ENCODE data around the gene SCAMP2. TPM values are rescaled to one million over a fixed set of nuclear protein-coding genes. Genes with fewer than 3 reads are reported as not detected.

The SCAMP2 gene
- total RNA-seq, 4 donors from 2014 or later: 59.3 to 129 (median 104) TPM

DNA sequence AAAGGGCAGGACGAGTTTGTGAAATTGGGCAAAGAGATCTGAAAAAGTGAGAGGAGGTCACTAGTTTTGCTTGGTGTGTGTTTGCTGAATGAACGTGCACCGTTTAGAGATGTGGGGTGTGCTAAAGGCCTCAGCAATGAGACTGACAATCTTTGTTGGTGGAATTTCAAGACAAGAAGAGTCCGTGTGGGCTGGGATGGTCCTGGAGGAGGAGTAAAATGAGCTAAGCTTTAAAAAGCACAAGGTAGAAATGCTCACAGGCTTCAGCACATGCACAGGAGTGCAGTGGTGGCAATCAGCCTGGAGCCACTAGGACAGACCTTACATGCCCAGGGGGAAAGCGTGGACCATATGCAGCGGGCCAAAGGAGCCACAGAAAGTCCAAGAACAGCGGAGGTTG is 48.2 kb downstream of the SCAMP2 start:
- Histone ChIP-seq H3K36me3 (no peaks in the 10 kb centered on the region), H3K4me1 (peaks cover 0 to 13% of the 10 kb centered on the region in 2 donors), H3K27me3 (no peaks in the 10 kb centered on the region), H3K9me3 (no peaks in the 10 kb centered on the region), H3K4me3 (replicated peaks in 1 of 3) (no peak overlapping the region), H3K27ac (no peak overlapping the region)
- WGBS, 2 donors: 82 to 85% methylated on average over 7 of the region's 7 CpGs
- intact Hi-C loops (cut with DNase I): no loop called here
- TF ChIP-seq POLR2A (IDR thresholded peaks at IDR 0.05): no peak
- TF ChIP-seq, protein P1, sequence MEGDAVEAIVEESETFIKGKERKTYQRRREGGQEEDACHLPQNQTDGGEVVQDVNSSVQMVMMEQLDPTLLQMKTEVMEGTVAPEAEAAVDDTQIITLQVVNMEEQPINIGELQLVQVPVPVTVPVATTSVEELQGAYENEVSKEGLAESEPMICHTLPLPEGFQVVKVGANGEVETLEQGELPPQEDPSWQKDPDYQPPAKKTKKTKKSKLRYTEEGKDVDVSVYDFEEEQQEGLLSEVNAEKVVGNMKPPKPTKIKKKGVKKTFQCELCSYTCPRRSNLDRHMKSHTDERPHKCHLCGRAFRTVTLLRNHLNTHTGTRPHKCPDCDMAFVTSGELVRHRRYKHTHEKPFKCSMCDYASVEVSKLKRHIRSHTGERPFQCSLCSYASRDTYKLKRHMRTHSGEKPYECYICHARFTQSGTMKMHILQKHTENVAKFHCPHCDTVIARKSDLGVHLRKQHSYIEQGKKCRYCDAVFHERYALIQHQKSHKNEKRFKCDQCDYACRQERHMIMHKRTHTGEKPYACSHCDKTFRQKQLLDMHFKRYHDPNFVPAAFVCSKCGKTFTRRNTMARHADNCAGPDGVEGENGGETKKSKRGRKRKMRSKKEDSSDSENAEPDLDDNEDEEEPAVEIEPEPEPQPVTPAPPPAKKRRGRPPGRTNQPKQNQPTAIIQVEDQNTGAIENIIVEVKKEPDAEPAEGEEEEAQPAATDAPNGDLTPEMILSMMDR (IDR thresholded peaks at IDR 0.05): no peak
- no peak for DNase-seq

DNA sequence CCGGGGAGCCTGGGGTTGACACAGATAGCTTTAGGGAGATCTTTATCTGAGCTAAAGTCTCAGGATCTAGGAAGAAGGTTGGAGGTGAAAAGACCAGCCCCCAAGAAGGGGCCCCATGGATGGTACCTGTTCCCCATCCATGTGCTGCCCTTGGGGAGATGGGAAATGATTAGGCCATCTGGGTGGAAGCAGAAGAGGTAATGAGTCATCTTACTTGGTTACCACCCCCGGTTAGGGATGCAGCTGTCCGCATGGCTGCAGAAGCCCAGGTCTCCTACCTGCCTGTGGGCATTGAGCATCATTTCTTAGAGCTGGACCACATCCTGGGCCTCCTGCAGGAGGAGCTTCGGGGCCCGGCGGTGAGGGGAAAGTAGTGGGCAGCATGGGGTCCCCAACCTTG is 49.8 kb downstream of the SCAMP2 start:
- 83 to 87% methylated on average over 6 of the region's 6 CpGs for WGBS, 2 donors
- no peaks in the 10 kb centered on the region for H3K36me3 ChIP-seq
- no peak overlapping the region for H3K27ac ChIP-seq
- H3K4me1 ChIP-seq: peaks cover 0 to 13% of the 10 kb centered on the region in 2 donors
- H3K27me3 ChIP-seq: no peaks in the 10 kb centered on the region
- intact Hi-C loops (cut with DNase I): no loop called here
- TF ChIP-seq, protein P1 (IDR thresholded peaks at IDR 0.05): no peak
- no peak for TF ChIP-seq POLR2A (IDR thresholded peaks at IDR 0.05)
- no peaks in the 10 kb centered on the region for H3K9me3 ChIP-seq
- H3K4me3 ChIP-seq (replicated peaks in 1 of 3): no peak overlapping the region
- DNase-seq: no peak

DNA sequence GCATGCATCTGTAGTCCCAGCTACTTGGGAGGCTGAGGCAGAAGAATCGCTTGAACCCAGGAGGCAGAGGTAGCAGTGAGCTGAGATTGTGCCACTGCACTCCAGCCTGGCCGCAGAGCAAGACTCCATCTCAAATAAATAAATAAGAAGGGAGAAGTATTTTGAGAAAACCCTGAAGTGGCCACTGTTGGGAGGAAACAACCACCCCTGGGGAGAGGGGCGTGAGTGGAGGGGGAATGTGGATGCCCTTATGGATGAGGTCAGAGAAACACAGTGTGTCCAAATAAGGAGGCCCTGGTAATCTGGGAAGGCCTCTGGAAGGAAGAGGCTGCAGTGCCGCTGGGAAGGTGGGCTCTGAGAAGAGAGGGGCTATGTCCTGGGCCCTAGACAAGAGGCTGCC is 50.9 kb downstream of the SCAMP2 start:
- H3K9me3 ChIP-seq: no peaks in the 10 kb centered on the region
- H3K27ac ChIP-seq: no peak overlapping the region
- no peak for DNase-seq
- no peak overlapping the region for H3K4me3 ChIP-seq (replicated peaks in 1 of 3)
- no peaks in the 10 kb centered on the region for H3K27me3 ChIP-seq
- WGBS, 2 donors: 89 to 90% methylated on average over 4 of the region's 4 CpGs
- TF ChIP-seq POLR2A (IDR thresholded peaks at IDR 0.05): no peak
- TF ChIP-seq, protein P1 (IDR thresholded peaks at IDR 0.05): no peak
- H3K36me3 ChIP-seq: no peaks in the 10 kb centered on the region
- intact Hi-C loops (cut with DNase I): no loop called here
- peaks cover 0 to 13% of the 10 kb centered on the region in 2 donors for H3K4me1 ChIP-seq

DNA sequence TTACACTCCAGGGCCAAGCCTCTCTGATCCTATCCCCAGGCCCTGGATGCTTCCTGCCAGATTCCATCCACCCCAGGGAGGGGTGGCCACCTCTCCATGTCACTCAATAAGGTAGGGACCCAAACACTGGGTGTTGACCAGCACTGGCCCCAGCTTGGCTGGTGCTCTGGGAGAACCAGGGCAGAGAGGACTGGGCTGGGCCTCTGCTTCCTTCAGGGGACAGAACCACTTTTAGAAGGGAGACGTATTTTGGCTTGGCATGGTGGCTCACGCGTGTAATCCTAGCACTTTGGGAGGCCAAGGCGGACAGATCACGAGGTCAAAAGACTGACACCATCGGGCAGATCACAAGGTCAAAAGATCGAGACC is 51.4 kb downstream of the SCAMP2 start:
- WGBS, 2 donors: 88 to 90% methylated on average over 6 to 7 of the region's 7 CpGs
- intact Hi-C loops (cut with DNase I): no loop called here
- no peaks in the 10 kb centered on the region for H3K27me3 ChIP-seq

DNA sequence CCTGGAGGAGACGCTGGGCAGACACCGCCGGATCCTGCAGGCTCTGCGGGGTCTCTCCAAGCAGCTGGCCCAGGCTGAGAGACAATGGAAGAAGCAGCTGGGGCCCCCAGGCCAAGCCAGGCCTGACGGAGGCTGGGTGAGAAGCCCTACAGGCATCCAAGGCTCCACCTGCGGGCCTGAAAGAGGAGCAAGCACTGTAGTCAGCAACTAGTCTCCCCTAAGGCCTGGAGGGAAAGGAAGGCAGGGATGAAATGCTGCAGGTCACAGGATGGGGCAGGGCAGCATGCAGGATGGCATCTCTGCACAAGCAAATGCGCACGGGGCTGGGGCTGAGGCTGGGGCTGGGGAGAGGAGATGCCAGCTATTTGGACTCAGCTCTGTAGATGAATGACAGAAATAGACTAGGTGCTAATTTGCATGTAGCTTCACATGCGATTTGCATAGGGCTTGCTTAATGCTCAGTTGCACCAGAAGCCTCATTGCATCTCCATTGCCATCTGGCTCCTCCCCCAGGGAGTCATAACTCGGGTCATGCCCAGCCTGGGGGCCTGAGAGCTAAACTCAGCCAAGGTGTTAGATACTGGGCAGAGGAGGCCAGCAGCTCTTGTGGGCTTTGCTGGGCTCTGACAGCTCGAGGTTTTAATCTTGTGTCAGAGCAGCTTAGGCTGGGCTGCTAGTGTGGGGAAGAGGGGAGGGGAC is 51.9 kb downstream of the SCAMP2 start:
- Histone ChIP-seq H3K4me3 (replicated peaks in 1 of 3) (no peak overlapping the region), H3K36me3 (no peaks in the 10 kb centered on the region), H3K9me3 (no peaks in the 10 kb centered on the region), H3K4me1 (peaks cover 0 to 5% of the 10 kb centered on the region in 2 donors), H3K27me3 (no peaks in the 10 kb centered on the region), H3K27ac (no peak overlapping the region)
- TF ChIP-seq POLR2A (IDR thresholded peaks at IDR 0.05): no peak
- TF ChIP-seq, protein P1 (IDR thresholded peaks at IDR 0.05): no peak
- no peak for DNase-seq
- intact Hi-C loops (cut with DNase I): no loop called here
- 57 to 67% methylated on average over 9 of the region's 11 CpGs for WGBS, 2 donors

More for the DNA sequence above, 51.4 kb downstream of the SCAMP2 start:
- Histone ChIP-seq H3K4me1 (peaks cover 0 to 10% of the 10 kb centered on the region in 2 donors), H3K36me3 (no peaks in the 10 kb centered on the region), H3K27ac (no peak overlapping the region), H3K4me3 (replicated peaks in 1 of 3) (no peak overlapping the region), H3K9me3 (no peaks in the 10 kb centered on the region)
- no peak for TF ChIP-seq POLR2A (IDR thresholded peaks at IDR 0.05)
- TF ChIP-seq, protein P1 (IDR thresholded peaks at IDR 0.05): no peak
- no peak for DNase-seq

All from thyroid gland (tissue), 4 donors.